Measurements from ENCODE around the gene TYMP.

DNA sequence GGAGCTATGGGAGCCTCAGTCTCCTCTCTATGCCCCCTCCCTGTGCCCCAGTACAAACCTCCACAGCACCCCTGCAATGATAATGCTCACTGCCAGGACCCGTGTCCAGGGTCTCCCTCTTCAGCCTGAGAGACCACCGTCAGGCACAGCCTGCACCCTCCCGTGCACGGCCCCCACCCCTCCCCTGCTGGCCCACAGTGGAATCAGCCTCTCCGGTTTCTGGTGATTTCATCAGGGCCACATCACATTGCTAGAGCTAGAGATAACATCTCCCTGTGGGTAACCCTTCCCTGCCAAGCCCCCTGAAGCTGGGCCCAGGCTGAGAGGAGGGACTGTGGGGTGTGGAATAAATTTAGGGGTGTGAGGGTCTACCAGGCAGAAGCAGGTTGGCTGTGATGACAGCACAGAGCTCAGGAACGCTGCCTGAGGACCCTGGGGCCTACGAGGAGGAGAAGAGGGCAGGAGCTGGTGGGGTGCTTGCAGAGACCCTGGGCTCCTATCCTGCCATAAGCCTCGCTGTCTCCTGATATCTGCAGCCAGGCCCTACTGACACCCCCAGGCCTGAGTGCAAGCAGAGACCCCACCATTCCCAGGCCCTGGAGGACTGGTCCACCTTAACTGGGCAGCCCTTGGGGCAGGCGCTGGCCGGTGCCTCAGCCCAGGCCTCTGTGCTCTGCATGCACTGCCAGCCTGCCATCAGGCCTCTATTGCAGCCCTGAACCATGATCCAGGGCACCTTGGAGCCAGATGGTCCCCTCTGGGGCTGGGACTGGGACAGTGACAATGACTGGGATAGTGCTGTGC is 15.9 kb upstream of the TYMP start, which contains the start of gene KLHDC7B:
- TF ChIP-seq, protein P1, sequence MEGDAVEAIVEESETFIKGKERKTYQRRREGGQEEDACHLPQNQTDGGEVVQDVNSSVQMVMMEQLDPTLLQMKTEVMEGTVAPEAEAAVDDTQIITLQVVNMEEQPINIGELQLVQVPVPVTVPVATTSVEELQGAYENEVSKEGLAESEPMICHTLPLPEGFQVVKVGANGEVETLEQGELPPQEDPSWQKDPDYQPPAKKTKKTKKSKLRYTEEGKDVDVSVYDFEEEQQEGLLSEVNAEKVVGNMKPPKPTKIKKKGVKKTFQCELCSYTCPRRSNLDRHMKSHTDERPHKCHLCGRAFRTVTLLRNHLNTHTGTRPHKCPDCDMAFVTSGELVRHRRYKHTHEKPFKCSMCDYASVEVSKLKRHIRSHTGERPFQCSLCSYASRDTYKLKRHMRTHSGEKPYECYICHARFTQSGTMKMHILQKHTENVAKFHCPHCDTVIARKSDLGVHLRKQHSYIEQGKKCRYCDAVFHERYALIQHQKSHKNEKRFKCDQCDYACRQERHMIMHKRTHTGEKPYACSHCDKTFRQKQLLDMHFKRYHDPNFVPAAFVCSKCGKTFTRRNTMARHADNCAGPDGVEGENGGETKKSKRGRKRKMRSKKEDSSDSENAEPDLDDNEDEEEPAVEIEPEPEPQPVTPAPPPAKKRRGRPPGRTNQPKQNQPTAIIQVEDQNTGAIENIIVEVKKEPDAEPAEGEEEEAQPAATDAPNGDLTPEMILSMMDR (optimal IDR thresholded peaks at IDR 0.05 in 1 of 3, IDR thresholded peaks at IDR 0.05 in 1 of 3, conservative IDR thresholded peaks at IDR 0.05 in 1 of 3; ENCODE audit: extremely low read depth in 1 of 3, insufficient read depth in 2 of 3, low read length in 3 of 3), result peak in 1 of 3 experiments; percentile 16
- no peak for TF ChIP-seq EZH2 (IDR thresholded peaks at IDR 0.05; ENCODE audit: low read length)

Data from keratinocyte (primary cell).